ENCODE results near the gene KCTD17.

GRCh38 chr22:37097346-37097745 is 45.8 kb downstream of the KCTD17 start:
- TF ChIP-seq, protein P1, sequence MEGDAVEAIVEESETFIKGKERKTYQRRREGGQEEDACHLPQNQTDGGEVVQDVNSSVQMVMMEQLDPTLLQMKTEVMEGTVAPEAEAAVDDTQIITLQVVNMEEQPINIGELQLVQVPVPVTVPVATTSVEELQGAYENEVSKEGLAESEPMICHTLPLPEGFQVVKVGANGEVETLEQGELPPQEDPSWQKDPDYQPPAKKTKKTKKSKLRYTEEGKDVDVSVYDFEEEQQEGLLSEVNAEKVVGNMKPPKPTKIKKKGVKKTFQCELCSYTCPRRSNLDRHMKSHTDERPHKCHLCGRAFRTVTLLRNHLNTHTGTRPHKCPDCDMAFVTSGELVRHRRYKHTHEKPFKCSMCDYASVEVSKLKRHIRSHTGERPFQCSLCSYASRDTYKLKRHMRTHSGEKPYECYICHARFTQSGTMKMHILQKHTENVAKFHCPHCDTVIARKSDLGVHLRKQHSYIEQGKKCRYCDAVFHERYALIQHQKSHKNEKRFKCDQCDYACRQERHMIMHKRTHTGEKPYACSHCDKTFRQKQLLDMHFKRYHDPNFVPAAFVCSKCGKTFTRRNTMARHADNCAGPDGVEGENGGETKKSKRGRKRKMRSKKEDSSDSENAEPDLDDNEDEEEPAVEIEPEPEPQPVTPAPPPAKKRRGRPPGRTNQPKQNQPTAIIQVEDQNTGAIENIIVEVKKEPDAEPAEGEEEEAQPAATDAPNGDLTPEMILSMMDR (IDR thresholded peaks at IDR 0.05; ENCODE audit: insufficient read depth, low read depth, low read length) = no peak
- peak; percentile 31 for TF ChIP-seq EZH2 (IDR thresholded peaks at IDR 0.05; ENCODE audit: insufficient read depth, low read length)

All from astrocyte (in vitro differentiated cells and primary cell).